HG02840 (cell line): Measurements from ENCODE around the gene ABCA2.

Experiments
- ATAC-seq: cut with Tn5 transposase; IDR thresholded peaks from one replicate; pipeline ENCODE4 v1.9.1; 2021; ENCODE audit warnings: mild to moderate bottlenecking, moderate library complexity, moderate number of reproducible peaks; ENCODE audit not compliant: unreplicated experiment, low FRiP score

ABCA2 gene

GRCh38 chr9:136968333-136969127 lies 59.5 kb downstream of the ABCA2 start:
- no peak for ATAC-seq

- ATAC-seq, result no peak
Observed at GRCh38 chr9:136965771-136966484, 62.1 kb downstream of the ABCA2 start.

GRCh38 chr9:136964833-136965422 lies 63.1 kb downstream of the ABCA2 start:
- no peak for ATAC-seq

DNA sequence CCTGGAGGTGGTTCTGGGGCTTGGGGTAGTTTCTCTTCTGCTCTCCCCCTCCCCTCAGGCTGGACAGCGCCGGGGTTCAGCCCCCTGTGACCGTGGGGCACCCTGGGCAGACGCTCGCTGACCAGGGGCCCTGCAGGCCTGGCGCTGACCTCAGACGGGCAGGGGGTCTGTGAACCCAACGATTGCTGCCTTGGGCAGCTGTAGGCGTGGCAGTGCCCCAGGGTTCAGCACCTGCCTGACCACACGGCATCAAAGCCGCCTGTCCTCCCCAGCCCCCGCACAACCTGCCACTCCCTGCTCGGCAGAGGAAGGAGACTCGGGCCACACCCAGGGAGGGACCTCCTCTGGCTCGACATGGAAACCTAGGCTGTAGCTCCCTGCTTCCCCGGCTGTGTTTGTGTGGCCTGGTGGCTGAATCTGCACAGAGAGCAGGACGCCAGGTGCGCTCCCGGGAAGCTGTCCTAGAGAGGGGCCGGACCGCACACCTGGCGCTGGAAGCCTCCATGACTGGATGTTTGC lies 63.8 kb downstream of the ABCA2 start:
- ATAC-seq, result no peak

DNA sequence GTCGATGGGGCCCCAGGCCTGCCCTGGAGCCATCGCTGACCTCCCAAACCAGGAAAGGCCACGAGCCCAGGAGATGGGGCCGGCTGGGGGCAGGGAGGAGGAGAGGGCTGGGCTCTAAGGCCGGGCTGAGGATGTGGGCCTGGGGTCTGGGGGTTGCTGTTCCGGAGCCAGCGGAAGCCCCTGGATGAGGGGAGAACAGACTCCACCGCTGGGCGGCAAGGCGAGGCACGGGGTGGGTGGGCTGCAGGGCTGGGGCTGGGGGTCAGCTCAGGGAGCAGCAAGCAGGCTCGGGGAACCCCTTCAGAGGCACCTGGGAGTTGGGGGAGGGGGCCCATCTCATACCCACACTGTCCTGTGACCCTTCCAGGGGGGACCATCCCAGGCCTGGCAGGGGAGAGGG lies 64.3 kb downstream of the ABCA2 start:
- ATAC-seq, result no peak

GRCh38 chr9:136963341-136963740 lies 64.7 kb downstream of the ABCA2 start:
- ATAC-seq, result no peak

- ATAC-seq, result no peak
Observed at GRCh38 chr9:136962701-136963248, 65.3 kb downstream of the ABCA2 start.

GRCh38 chr9:136962163-136962562 lies 65.9 kb downstream of the ABCA2 start:
- ATAC-seq, result no peak

- ATAC-seq, result no peak
Observed at GRCh38 chr9:136961279-136962065, 66.6 kb downstream of the ABCA2 start.

GRCh38 chr9:136960938-136961275 lies 67.1 kb downstream of the ABCA2 start:
- no peak for ATAC-seq

DNA sequence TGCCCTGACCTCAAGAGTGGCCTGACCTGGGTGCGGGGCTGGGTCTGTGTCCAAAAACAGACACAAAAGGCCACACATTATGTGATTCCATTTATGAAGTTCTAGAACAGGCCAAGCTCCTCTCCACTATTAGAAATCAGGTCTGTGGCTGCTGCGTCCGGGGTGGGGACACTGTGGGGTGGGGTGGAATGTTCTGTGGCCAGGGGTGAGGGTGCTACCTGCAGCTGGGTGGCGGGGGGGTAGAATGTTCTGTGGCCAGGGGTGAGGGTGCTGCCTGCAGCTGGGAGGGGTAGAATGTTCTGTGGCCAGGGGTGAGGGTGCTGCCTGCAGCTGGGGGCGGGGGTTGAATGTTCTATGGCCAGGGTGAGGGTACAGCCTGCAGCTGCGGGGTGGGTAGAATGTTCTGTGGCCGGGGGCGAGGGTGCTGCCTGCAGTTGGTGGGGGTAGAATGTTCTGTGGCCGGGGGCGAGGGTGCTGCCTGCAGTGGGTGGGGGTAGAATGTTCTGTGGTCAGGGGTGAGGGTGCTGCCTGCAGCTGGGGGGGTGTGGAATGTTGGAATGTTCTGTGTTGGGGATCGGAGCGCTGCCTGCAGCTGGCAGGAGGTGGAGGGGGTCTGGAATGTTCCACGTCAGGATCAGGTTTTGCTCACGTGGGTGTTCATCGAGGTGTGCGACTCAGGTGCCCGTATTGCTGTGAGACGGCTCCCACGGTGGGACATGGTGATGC lies 67.7 kb downstream of the ABCA2 start:
- no peak for ATAC-seq

GRCh38 chr9:136958898-136959850 lies 68.9 kb downstream of the ABCA2 start:
- no peak for ATAC-seq

GRCh38 chr9:136958473-136958872 lies 69.6 kb downstream of the ABCA2 start:
- ATAC-seq, result no peak

- no peak for ATAC-seq
Observed at GRCh38 chr9:136957901-136958300, 70.1 kb downstream of the ABCA2 start.

- no peak for ATAC-seq
Observed at GRCh38 chr9:136957461-136957860, 70.6 kb downstream of the ABCA2 start.
